ENCODE data around the gene CHD2.

DNA sequence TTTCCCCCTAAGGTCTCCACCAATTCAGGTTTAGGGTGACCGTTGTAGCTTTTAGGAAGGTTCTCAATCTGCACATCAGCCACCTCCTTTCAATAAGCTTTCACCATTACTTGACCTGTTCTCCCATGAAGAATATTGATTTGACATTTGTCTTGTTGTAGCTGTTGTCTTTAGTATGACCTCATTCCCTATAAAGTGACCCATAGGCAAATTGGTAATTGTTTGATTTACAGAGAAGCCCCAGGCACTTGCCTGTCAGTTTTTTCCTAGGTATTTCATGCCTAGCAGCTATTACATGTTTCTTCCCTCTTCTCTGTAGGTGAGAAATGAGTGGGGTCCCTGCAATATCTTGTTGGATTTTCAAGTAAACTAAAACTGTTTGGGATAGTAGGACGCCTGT, 36.0 kb downstream of the CHD2 start:
- TF ChIP-seq, protein P1, sequence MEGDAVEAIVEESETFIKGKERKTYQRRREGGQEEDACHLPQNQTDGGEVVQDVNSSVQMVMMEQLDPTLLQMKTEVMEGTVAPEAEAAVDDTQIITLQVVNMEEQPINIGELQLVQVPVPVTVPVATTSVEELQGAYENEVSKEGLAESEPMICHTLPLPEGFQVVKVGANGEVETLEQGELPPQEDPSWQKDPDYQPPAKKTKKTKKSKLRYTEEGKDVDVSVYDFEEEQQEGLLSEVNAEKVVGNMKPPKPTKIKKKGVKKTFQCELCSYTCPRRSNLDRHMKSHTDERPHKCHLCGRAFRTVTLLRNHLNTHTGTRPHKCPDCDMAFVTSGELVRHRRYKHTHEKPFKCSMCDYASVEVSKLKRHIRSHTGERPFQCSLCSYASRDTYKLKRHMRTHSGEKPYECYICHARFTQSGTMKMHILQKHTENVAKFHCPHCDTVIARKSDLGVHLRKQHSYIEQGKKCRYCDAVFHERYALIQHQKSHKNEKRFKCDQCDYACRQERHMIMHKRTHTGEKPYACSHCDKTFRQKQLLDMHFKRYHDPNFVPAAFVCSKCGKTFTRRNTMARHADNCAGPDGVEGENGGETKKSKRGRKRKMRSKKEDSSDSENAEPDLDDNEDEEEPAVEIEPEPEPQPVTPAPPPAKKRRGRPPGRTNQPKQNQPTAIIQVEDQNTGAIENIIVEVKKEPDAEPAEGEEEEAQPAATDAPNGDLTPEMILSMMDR (IDR thresholded peaks at IDR 0.05 in 4 of 5, conservative IDR thresholded peaks at IDR 0.05 in 1 of 5): no peak
- no peak for TF ChIP-seq POLR2A (IDR thresholded peaks at IDR 0.05)
